SK-N-SH (cell line): ENCODE results near the gene CNOT1. TPM values are rescaled to one million over a fixed set of nuclear protein-coding genes. Genes with fewer than 3 reads are reported as not detected.

Experiments used
- CTCF ChIA-PET: fragments of 300-600, 350-600 bp; formaldehyde crosslinking; extraction: SDS; loops from one replicate; lab custom pipeline; 2021; lab: Yijun Ruan, JAX
- POLR2A ChIA-PET: fragments of 350-600 bp; sonication (Branson Sonifier 250); formaldehyde crosslinking; extraction: SDS; loops from one replicate; lab custom pipeline; 2020; ENCODE audit warnings: antibody characterized with exemption, inconsistent platforms; lab: Yijun Ruan, JAX
- DNase-seq: peaks from one replicate; pipeline ENCODE4 v3.0.0; 2012
- H2AFZ ChIP-seq: fragments of 200-600 bp; sonication (generic); 2 replicates; pipeline ENCODE4 v1.8.1; 2016; ENCODE audit warnings: antibody characterized with exemption, mild to moderate bottlenecking, low read depth
- H3F3A ChIP-seq: fragments of 200-600 bp; sonication (generic); replicated peaks from 2 replicates; pipeline ENCODE3; 2016; ENCODE audit warnings: antibody characterized with exemption, mild to moderate bottlenecking; ENCODE audit not compliant: insufficient read depth
- H3K27ac ChIP-seq, 2 experiments: fragments of 200-500 bp in 1 of 2; fragments of 200-600 bp in 1 of 2; sonication (Bioruptor generic) in 1 of 2; sonication (generic), shearing (Covaris generic) in 1 of 2; 2 replicates each; pipeline versions ENCODE4 v1.5.1 to v1.6.1; 2014 to 2016; ENCODE audit warnings: low read depth in 2 of 2, inconsistent platforms in 1 of 2, low read length in 1 of 2, mild to moderate bottlenecking in 1 of 2, mixed read lengths in 1 of 2
- H3K27me3 ChIP-seq: fragments of 200-600 bp; sonication (generic), shearing (Covaris generic); 2 replicates; pipeline ENCODE4 v1.6.1; 2016; ENCODE audit warnings: mixed run types; ENCODE audit not compliant: insufficient read depth
- H3K36me3 ChIP-seq, 2 experiments: fragments of 200-500 bp in 1 of 2; fragments of 200-600 bp in 1 of 2; sonication (Bioruptor generic) in 1 of 2; sonication (generic) in 1 of 2; replicated peaks in 1 of 2; 2 replicates each; pipeline versions ENCODE3 to v1.5.1; 2014 to 2016; ENCODE audit warnings: low read length in 1 of 2, mild to moderate bottlenecking in 1 of 2; ENCODE audit not compliant: insufficient read depth in 2 of 2, control insufficient read depth in 1 of 2
- H3K4me1 ChIP-seq, 2 experiments: fragments of 200-500 bp in 1 of 2; fragments of 200-600 bp in 1 of 2; sonication (Bioruptor generic) in 1 of 2; sonication (generic), shearing (Covaris generic) in 1 of 2; 2 replicates each; pipeline versions ENCODE4 v1.5.1 to v1.6.1; 2014 to 2016; ENCODE audit warnings: low read depth in 1 of 2, low read length in 1 of 2, mixed run types in 1 of 2; ENCODE audit not compliant: insufficient read depth in 2 of 2, control insufficient read depth in 1 of 2
- H3K4me2 ChIP-seq: fragments of 200-600 bp; sonication (generic), shearing (Covaris generic); 2 replicates; pipeline ENCODE4 v1.6.1; 2017; ENCODE audit warnings: mixed run types
- H3K4me3 ChIP-seq, 2 experiments: fragments of 200-500 bp in 1 of 2; fragments of 200-600 bp in 1 of 2; sonication (Bioruptor generic) in 1 of 2; sonication (generic), shearing (Covaris generic) in 1 of 2; 2 replicates each; pipeline versions ENCODE4 v1.5.1 to v1.8.1; 2014 to 2016; ENCODE audit warnings: low read depth in 2 of 2, inconsistent platforms in 1 of 2, low read length in 1 of 2, mild to moderate bottlenecking in 1 of 2, mixed read lengths in 1 of 2, moderate library complexity in 1 of 2
- H3K79me2 ChIP-seq: fragments of 200-600 bp; sonication (generic); 2 replicates; pipeline ENCODE4 v1.8.1; 2017; ENCODE audit warnings: mild to moderate bottlenecking; ENCODE audit not compliant: insufficient read depth
- H3K9ac ChIP-seq: fragments of 200-600 bp; sonication (generic); 2 replicates; pipeline ENCODE4 v1.6.1; 2017; ENCODE audit warnings: mixed run types
- H3K9me2 ChIP-seq: fragments of 200-600 bp; sonication (generic); 2 replicates; pipeline ENCODE4 v1.6.1; 2017; ENCODE audit warnings: mixed run types
- H3K9me3 ChIP-seq: fragments of 200-600 bp; sonication (generic); 2 replicates; pipeline ENCODE4 v1.6.1; 2017; ENCODE audit warnings: mixed run types, mild to moderate bottlenecking, moderate library complexity
- H4K20me1 ChIP-seq: fragments of 200-600 bp; sonication (generic); 2 replicates; pipeline ENCODE4 v1.6.1; 2017; ENCODE audit warnings: mild to moderate bottlenecking, mixed run types; ENCODE audit not compliant: insufficient read depth
- CHD2 ChIP-seq: fragments of 150-350 bp; IDR thresholded peaks from 2 replicates; pipeline ENCODE4 v1.6.1; 2018; ENCODE audit warnings: low read length; ENCODE audit not compliant: partially characterized antibody
- CTCF ChIP-seq: fragments of 200-600 bp; sonication (generic); IDR thresholded peaks from 2 replicates; pipeline ENCODE4 v1.6.1; 2017; ENCODE audit warnings: antibody characterized with exemption, mild to moderate bottlenecking, moderate library complexity
- ELF1 ChIP-seq: IDR thresholded peaks from 2 replicates; pipeline ENCODE4 v1.4.0; 2012
- EP300 ChIP-seq, 2 experiments: IDR thresholded peaks; 2 replicates each; pipeline versions ENCODE4 v1.4.0 to v1.6.1; 2012; ENCODE audit warnings: borderline replicate concordance in 1 of 2, low read depth in 1 of 2, low read length in 1 of 2
- EZH2phosphoT487 ChIP-seq: fragments of 200-600 bp; sonication (generic); IDR thresholded peaks from 2 replicates; pipeline ENCODE4 v1.6.1; 2017; ENCODE audit warnings: low read depth, mixed run types, mild to moderate bottlenecking, antibody characterized with exemption, moderate library complexity, borderline replicate concordance
- FOXJ3 ChIP-seq: sonication (generic); formaldehyde crosslinking; IDR thresholded peaks from 2 replicates; pipeline ENCODE4 v1.5.1; 2020; ENCODE audit warnings: mild to moderate bottlenecking, missing genetic modification reagents
- GABPA ChIP-seq: IDR thresholded peaks from 2 replicates; pipeline ENCODE4 v1.4.0; 2012; ENCODE audit warnings: low read depth, mild to moderate bottlenecking
- IRF3 ChIP-seq: fragments of 150-350 bp; IDR thresholded peaks from 2 replicates; pipeline ENCODE4 v1.6.1; 2016; ENCODE audit warnings: mild to moderate bottlenecking, low read depth, low read length
- MAX ChIP-seq: IDR thresholded peaks from 2 replicates; pipeline ENCODE4 v1.4.0; 2012; ENCODE audit warnings: low read depth
- MEF2A ChIP-seq: IDR thresholded peaks from 2 replicates; pipeline ENCODE4 v1.4.0; 2012; ENCODE audit warnings: low read depth, borderline replicate concordance
- MXI1 ChIP-seq: IDR thresholded peaks from 2 replicates; pipeline ENCODE4 v1.6.1; 2012; ENCODE audit warnings: mild to moderate bottlenecking, low read depth, low read length, improper control_type of control experiment
- NFIC ChIP-seq: IDR thresholded peaks from 2 replicates; pipeline ENCODE4 v1.4.0; 2012; ENCODE audit warnings: borderline replicate concordance
- PBX3 ChIP-seq: IDR thresholded peaks from 2 replicates; pipeline ENCODE4; 2012
- POLR2AphosphoS5 ChIP-seq: IDR thresholded peaks from 2 replicates; pipeline ENCODE4 v1.6.1; 2012; ENCODE audit warnings: low read depth, low read length
- RXRA ChIP-seq: IDR thresholded peaks from 2 replicates; pipeline ENCODE4 v1.4.0; 2012; ENCODE audit warnings: low read depth, mild to moderate bottlenecking, borderline replicate concordance
- SIN3A ChIP-seq: IDR thresholded peaks from 2 replicates; pipeline ENCODE4 v1.6.1; 2012; ENCODE audit warnings: low read depth, mild to moderate bottlenecking, low read length, moderate library complexity, borderline replicate concordance
- TAF1 ChIP-seq: IDR thresholded peaks from 2 replicates; pipeline ENCODE4 v1.6.1; 2012; ENCODE audit warnings: low read depth, mild to moderate bottlenecking, low read length, moderate library complexity, borderline replicate concordance
- TCF12 ChIP-seq: IDR thresholded peaks from 2 replicates; pipeline ENCODE4 v1.4.0; 2012
- USF1 ChIP-seq: IDR thresholded peaks from 2 replicates; pipeline ENCODE4 v1.4.0; 2012; ENCODE audit warnings: low read depth, borderline replicate concordance
- USF2 ChIP-seq: fragments of 150-350 bp; IDR thresholded peaks from 2 replicates; pipeline ENCODE4 v1.6.1; 2017; ENCODE audit warnings: antibody characterized with exemption, low read length, low read depth, borderline replicate concordance
- YY1 ChIP-seq: IDR thresholded peaks from 2 replicates; pipeline ENCODE4 v1.4.0; 2012; ENCODE audit warnings: low read depth, mild to moderate bottlenecking
- ZBTB33 ChIP-seq: IDR thresholded peaks from 2 replicates; pipeline ENCODE4 v1.4.0; 2012; ENCODE audit warnings: low read depth, borderline replicate concordance
- WGBS: methylation state at CpG from one replicate; pipeline ENCODE4 v1.1.6; 2017; ENCODE audit warnings: low lambda C conversion rate; 5-methylcytosine and 5-hydroxymethylcytosine counted together
- polyA plus RNA-seq, 3 experiments: library from polyadenylated mRNA; depleted of rRNA; stranded (reverse); fragments of >200 nt; gene quantifications; 2 replicates each; pipeline ENCODE4 v1.2.3, GENCODE V29; 2012

The CNOT1 gene
- polyA plus RNA-seq, 1 of the 3 experiments (the other 2 are of a cell fraction): 77.8 TPM

GRCh38 chr16:58515125-58515870 is 114.3 kb downstream of the CNOT1 start, which contains the start of gene SETD6:
TSS of gene SETD6 (plus strand) at chr16:58515517. CDS start at chr16:58515538, 21 bp downstream.
- Histone ChIP-seq H3K9me3 (no peaks in the 10 kb centered on the region), H3K4me2 (peak within 1 kb of the TSS; percentile 90), H3K36me3 (peaks cover 36 to 42% of the 10 kb centered on the region in 2 experiments), H3K9me2 (no peaks in the 10 kb centered on the region), H3K4me3 (peak within 1 kb of the TSS; percentile 65 to 82), H3K27ac (peak within 1 kb of the TSS; percentile 43 to 80; a peak in 3 of 4 replicates), H4K20me1 (0 out of 2 replicates have a peak, but pooled peaks cover 3% of the 10 kb centered on the region), H3F3A (peaks cover 27% of the 10 kb centered on the region), H2AFZ (0 out of 2 replicates have a peak within 1 kb of the TSS, but pooled peaks have one; percentile 48), H3K4me1 (peaks cover 0 to 10% of the 10 kb centered on the region in 2 experiments; a peak in 1 of 4 replicates), H3K27me3 (no peaks in the 10 kb centered on the region), H3K79me2 (no peaks in the 10 kb centered on the region), H3K9ac (peak within 1 kb of the TSS; percentile 62)
- CTCF ChIA-PET: interaction anchor here (0.7 to 10.3 kb wide), 9 partner anchors 14 to 241 kb away, joined by 3 to 62 read pairs (median 4); no protein-coding TSS in a partner anchor
- TF ChIP-seq TAF1: peak; percentile 20; the same call in 1 of the 2 replicates
- peak; percentile 71 for TF ChIP-seq USF2
- TF ChIP-seq CHD2: peak; percentile 65
- peak; percentile 78; the same call in 1 of the 2 replicates for TF ChIP-seq SIN3A
- no peak for TF ChIP-seq MEF2A
- peak; percentile 59; the same call in 1 of the 2 replicates for TF ChIP-seq ELF1
- TF ChIP-seq TCF12: no peak
- TF ChIP-seq NFIC: no peak
- no peak for TF ChIP-seq PBX3
- peak; percentile 85 for TF ChIP-seq GABPA
- peak; percentile 99 for TF ChIP-seq MXI1
- 0 out of 2 replicates have a peak, but pooled peaks have one; percentile 30 for TF ChIP-seq FOXJ3
- no peak for TF ChIP-seq EP300 (IDR thresholded peaks at IDR 0.05; ENCODE audit: borderline replicate concordance in 1 of 2, low read depth in 1 of 2, low read length in 1 of 2)
- TF ChIP-seq CTCF: no peak
- no peak for TF ChIP-seq ZBTB33
- peak; percentile 79 for TF ChIP-seq YY1
- TF ChIP-seq USF1: peak; percentile 93
- peak; percentile 88 for TF ChIP-seq POLR2AphosphoS5
- TF ChIP-seq MAX: peak; percentile 100
- TF ChIP-seq IRF3: no peak
- TF ChIP-seq EZH2phosphoT487: no peak
- TF ChIP-seq RXRA: no peak
- 17% methylated on average over 13 of the region's 80 CpGs for WGBS
- POLR2A ChIA-PET: interaction anchor here (0.6 to 1.4 kb wide), 2 partner anchors 19 to 20 kb away, joined by 3 to 4 read pairs; no protein-coding TSS in a partner anchor
- DNase-seq: peak; percentile 92
